Hepatocyte (in vitro differentiated cells): ENCODE data around the gene DPY19L2. TPM values are rescaled to one million over a fixed set of nuclear protein-coding genes. Genes with fewer than 3 reads are reported as not detected.
"Not testable (repeated sequence)": the region's sequence is repeated elsewhere in the genome, so short reads cannot be mapped to it uniquely, and the experiment has no call there.

Experiments
- DNase-seq: peaks from one replicate; pipeline ENCODE4 v3.0.0-alpha.2; 2016; ENCODE audit warnings: low spot score
- H2AFZ ChIP-seq: fragments of 200-600 bp; sonication (generic); 2 replicates; pipeline ENCODE4 v1.6.0; 2016; ENCODE audit warnings: antibody characterized with exemption, mild to moderate bottlenecking
- H3K27ac ChIP-seq: fragments of 200-600 bp; sonication (generic); 2 replicates; pipeline ENCODE4 v1.5.1; 2016; ENCODE audit warnings: mild to moderate bottlenecking
- H3K27me3 ChIP-seq: fragments of 200-600 bp; sonication (generic); 2 replicates; pipeline ENCODE4 v1.6.1; 2016
- H3K36me3 ChIP-seq: fragments of 200-600 bp; sonication (generic); replicated peaks from 2 replicates; pipeline ENCODE4 v1.5.1; 2016; ENCODE audit warnings: low read depth; ENCODE audit not compliant: insufficient read depth
- H3K4me1 ChIP-seq: fragments of 200-600 bp; sonication (generic); 2 replicates; pipeline ENCODE4 v1.5.1; 2016; ENCODE audit warnings: mild to moderate bottlenecking, moderate library complexity; ENCODE audit not compliant: insufficient read depth
- H3K4me2 ChIP-seq: fragments of 200-600 bp; sonication (generic); 2 replicates; pipeline ENCODE4 v1.6.0; 2016
- H3K4me3 ChIP-seq: fragments of 200-600 bp; sonication (generic); 2 replicates; pipeline ENCODE4 v1.5.1; 2016; ENCODE audit warnings: mild to moderate bottlenecking
- H3K79me2 ChIP-seq: fragments of 200-600 bp; sonication (generic); 2 replicates; pipeline ENCODE4 v1.6.0; 2017; ENCODE audit warnings: mild to moderate bottlenecking
- H3K9me2 ChIP-seq: fragments of 200-600 bp; sonication (generic); replicated peaks from 2 replicates; pipeline ENCODE4 v1.6.0; 2017; ENCODE audit warnings: mild to moderate bottlenecking; ENCODE audit not compliant: insufficient read depth
- H3K9me3 ChIP-seq: fragments of 200-600 bp; sonication (generic); 2 replicates; pipeline ENCODE4 v1.5.1; 2016; ENCODE audit warnings: low read depth, mild to moderate bottlenecking
- H4K20me1 ChIP-seq: fragments of 200-600 bp; sonication (generic); 2 replicates; pipeline ENCODE4 v1.6.0; 2016; ENCODE audit warnings: mild to moderate bottlenecking; ENCODE audit not compliant: insufficient read depth, poor library complexity, severe bottlenecking
- CTCF ChIP-seq: fragments of 200-600 bp; sonication (generic); IDR thresholded peaks from 2 replicates; pipeline ENCODE4 v1.5.1; 2016; ENCODE audit warnings: antibody characterized with exemption, mild to moderate bottlenecking; ENCODE audit not compliant: poor library complexity
- EZH2 ChIP-seq: fragments of 200-600 bp; sonication (generic); IDR thresholded peaks from 2 replicates; pipeline ENCODE4 v1.6.1; 2016; ENCODE audit warnings: antibody characterized with exemption, mild to moderate bottlenecking, borderline replicate concordance
- EZH2phosphoT487 ChIP-seq: fragments of 200-600 bp; sonication (generic); IDR thresholded peaks from one replicate; pipeline ENCODE4 v1.6.1; 2018; ENCODE audit warnings: antibody characterized with exemption, mild to moderate bottlenecking, low read depth, moderate library complexity; ENCODE audit not compliant: unreplicated experiment, severe bottlenecking
- WGBS: methylation state at CpG from one replicate; pipeline ENCODE4 v1.1.6; 2016; ENCODE audit warnings: low lambda C conversion rate; ENCODE audit errors: missing lambda C conversion rate; 5-methylcytosine and 5-hydroxymethylcytosine counted together
- polyA plus RNA-seq: library from polyadenylated mRNA; unstranded; fragments of >200 nt; fragmentation: Nextera tagmentation; extraction: Ambion mirVana; gene quantifications from 2 replicates; pipeline ENCODE4 v1.2.1, GENCODE V29; 2016
- total RNA-seq: library from RNA; depleted of rRNA; stranded (reverse); fragments of >200 nt; gene quantifications from 2 replicates; pipeline ENCODE4 v1.2.3, GENCODE V29; 2014

Gene DPY19L2
- total and polyA plus RNA-seq, 2 experiments from 2014 or later: 5.0 to 11.6 TPM

GRCh38 chr12:63538656-63539055, 129.6 kb downstream of the DPY19L2 start:
- not testable (repeated sequence) for H3K27ac ChIP-seq, H3K4me3 ChIP-seq, H3K9me2 ChIP-seq, H3K36me3 ChIP-seq, H3K79me2 ChIP-seq, H4K20me1 ChIP-seq, H3K4me1 ChIP-seq, DNase-seq, H3K9me3 ChIP-seq, H3K4me2 ChIP-seq, H3K27me3 ChIP-seq, H2AFZ ChIP-seq
- 78% methylated on average over 4 of the region's 4 CpGs for WGBS

GRCh38 chr12:63537838-63538237, 130.5 kb downstream of the DPY19L2 start:
- not testable (repeated sequence) for H4K20me1 ChIP-seq

GRCh38 chr12:63529641-63530040, 138.7 kb downstream of the DPY19L2 start:
- H3K9me3 ChIP-seq, H3K27ac ChIP-seq, H3K4me3 ChIP-seq, H4K20me1 ChIP-seq, DNase-seq, H3K9me2 ChIP-seq, H3K27me3 ChIP-seq, H3K4me1 ChIP-seq, H2AFZ ChIP-seq, H3K4me2 ChIP-seq, H3K36me3 ChIP-seq, H3K79me2 ChIP-seq: not testable (repeated sequence)
- WGBS: 91% methylated on average over 7 of the region's 7 CpGs

More at GRCh38 chr12:63537838-63538237, 130.5 kb downstream of the DPY19L2 start:
- not testable (repeated sequence) for H2AFZ ChIP-seq, H3K9me2 ChIP-seq, H3K27me3 ChIP-seq, H3K27ac ChIP-seq, H3K79me2 ChIP-seq, H3K4me3 ChIP-seq, H3K9me3 ChIP-seq, H3K36me3 ChIP-seq, DNase-seq, H3K4me1 ChIP-seq, H3K4me2 ChIP-seq

- Histone ChIP-seq H2AFZ (no peak overlapping the region), H3K9me3 (peaks cover 7% of the 10 kb centered on the region), H3K27ac (no peak overlapping the region), H3K79me2 (no peaks in the 10 kb centered on the region), H4K20me1 (no peaks in the 10 kb centered on the region), H3K4me3 (no peak overlapping the region), H3K9me2 (no peaks in the 10 kb centered on the region), H3K27me3 (no peaks in the 10 kb centered on the region), H3K36me3 (no peaks in the 10 kb centered on the region), H3K4me1 (no peaks in the 10 kb centered on the region), H3K4me2 (no peak overlapping the region)
- no peak for DNase-seq
- WGBS: 86% methylated on average over 4 of the region's 4 CpGs
- TF ChIP-seq EZH2: no peak
- no peak for TF ChIP-seq EZH2phosphoT487
- no peak for TF ChIP-seq CTCF
These were observed 142.5 kb downstream of the DPY19L2 start for GRCh38 chr12:63525831-63526230.

GRCh38 chr12:63521706-63522105, 146.6 kb downstream of the DPY19L2 start:
- Histone ChIP-seq H3K4me3 (no peak overlapping the region), H3K27ac (no peak overlapping the region), H3K9me3 (no peaks in the 10 kb centered on the region), H3K4me1 (no peaks in the 10 kb centered on the region), H3K79me2 (no peaks in the 10 kb centered on the region), H4K20me1 (no peaks in the 10 kb centered on the region), H3K27me3 (no peaks in the 10 kb centered on the region), H3K36me3 (no peaks in the 10 kb centered on the region), H3K9me2 (no peaks in the 10 kb centered on the region), H2AFZ (no peak overlapping the region), H3K4me2 (no peak overlapping the region)
- DNase-seq: no peak
- TF ChIP-seq CTCF: no peak
- no peak for TF ChIP-seq EZH2phosphoT487
- TF ChIP-seq EZH2: no peak
- 60% methylated on average over 2 of the region's 2 CpGs for whole genome bisulfite sequencing

Other genes with a start within 250 kb of the DPY19L2 start
- 22.9 and 23.5 TPM in 2 replicates for gene RXYLT1, start 111.4 kb upstream of the DPY19L2 start, total RNA-seq
- gene RXYLT1, start 111.4 kb upstream of the DPY19L2 start, polyA plus RNA-seq: 17.1 and 23.0 TPM in 2 replicates
- gene SRGAP1, start 176.2 kb upstream of the DPY19L2 start, total RNA-seq: 10.8 and 18.9 TPM in 2 replicates
- 9.2 and 12.3 TPM in 2 replicates for gene SRGAP1, start 176.2 kb upstream of the DPY19L2 start, polyA plus RNA-seq